HCT116 (cell line): ENCODE measurements around the gene TNNC1. TPM values are rescaled to one million over a fixed set of nuclear protein-coding genes. Genes with fewer than 3 reads are reported as not detected.

Experiments used
- ATAC-seq: fragments of 200-7000 bp; cut with Tn5 transposase; 2 replicates; pipeline ENCODE4 v1.9.1; 2020; ENCODE audit warnings: mild to moderate bottlenecking, moderate library complexity
- BruUV-seq: library from RNA; stranded (reverse); fragments of 400-500 nt; replicated peaks from 2 replicates; lab custom pipeline; 2021; lab: Mats Ljungman, UMichigan
- CTCF ChIA-PET: fragments of 300-600 bp; sonication (Branson Sonifier 250); formaldehyde crosslinking; loops from one replicate; lab custom pipeline; 2021; ENCODE audit warnings: antibody characterized with exemption; lab: Charles Lee
- POLR2A ChIA-PET: fragments of 300-600, 350-600 bp; sonication (Branson Sonifier 250); formaldehyde crosslinking; loops from one replicate; lab custom pipeline; 2021; ENCODE audit warnings: antibody characterized with exemption; lab: Charles Lee
- RAD21 ChIA-PET, 2 experiments: fragments of 300-600 bp; sonication (Branson Sonifier 250); formaldehyde crosslinking; loops; one replicate each; lab custom pipeline; 2023; ENCODE audit warnings: low total read pairs in 2 of 2; ENCODE audit not compliant: uncharacterized antibody in 2 of 2, unreplicated experiment in 2 of 2, low non-redundant PET in 1 of 2; lab: Charles Lee
- DNase-seq: peaks from one replicate; pipeline ENCODE4 v3.0.0-alpha.2; 2010; ENCODE audit warnings: low read depth, low spot score
- H2AFZ ChIP-seq: fragments of 200-600 bp; shearing (Covaris generic), sonication (generic); 2 replicates; pipeline ENCODE4 v1.6.1; 2017; ENCODE audit warnings: low read depth, mixed run types, mixed read lengths, antibody characterized with exemption, low read length; ENCODE audit not compliant: poor library complexity, severe bottlenecking
- H3K27ac ChIP-seq: 2 replicates; pipeline ENCODE4 v1.5.1; 2012; ENCODE audit warnings: low read depth, low read length
- H3K27me3 ChIP-seq: fragments of 200-600 bp; sonication (generic); 2 replicates; pipeline ENCODE4 v1.6.1; 2016; ENCODE audit warnings: mixed run types, low read length, mixed read lengths; ENCODE audit not compliant: insufficient read depth
- H3K36me3 ChIP-seq, 2 experiments: fragments of 200-500 bp in 1 of 2; fragments of 200-600 bp in 1 of 2; sonication (Bioruptor generic) in 1 of 2; sonication (generic) in 1 of 2; 2 replicates each; pipeline versions ENCODE4 v1.5.1 to v1.6.1; 2014 to 2016; ENCODE audit warnings: low read length in 2 of 2, inconsistent platforms in 1 of 2, mixed read lengths in 1 of 2, mixed run types in 1 of 2; ENCODE audit not compliant: insufficient read depth in 2 of 2, control insufficient read depth in 1 of 2
- H3K4me1 ChIP-seq, 2 experiments: fragments of 200-600 bp in 1 of 2; sonication (generic) in 1 of 2; 2 replicates each; pipeline versions ENCODE4 v1.5.1 to v1.6.1; 2012 to 2017; ENCODE audit warnings: low read length in 2 of 2, inconsistent platforms in 1 of 2, mild to moderate bottlenecking in 1 of 2, mixed read lengths in 1 of 2, mixed run types in 1 of 2, moderate library complexity in 1 of 2; ENCODE audit not compliant: insufficient read depth in 2 of 2, control insufficient read depth in 1 of 2
- H3K4me2 ChIP-seq: fragments of 200-600 bp; sonication (generic); 2 replicates; pipeline ENCODE4 v1.6.1; 2017; ENCODE audit warnings: mixed run types, low read length, mixed read lengths
- H3K4me3 ChIP-seq, 2 experiments: fragments of 200-600 bp in 1 of 2; sonication (generic) in 1 of 2; replicated peaks in 1 of 2; 2 replicates each; pipeline ENCODE4 v1.5.1; 2011 to 2016; ENCODE audit warnings: low read length in 2 of 2, control low read depth in 1 of 2, low read depth in 1 of 2, mild to moderate bottlenecking in 1 of 2, mixed read lengths in 1 of 2, mixed run types in 1 of 2
- H3K79me2 ChIP-seq: fragments of 200-600 bp; sonication (generic); 2 replicates; pipeline ENCODE4 v1.6.1; 2017; ENCODE audit warnings: mild to moderate bottlenecking, mixed run types, low read length, moderate library complexity, mixed read lengths; ENCODE audit not compliant: insufficient read depth
- H3K9ac ChIP-seq: fragments of 200-600 bp; sonication (generic); 2 replicates; pipeline ENCODE4 v1.6.1; 2016; ENCODE audit warnings: low read length, mixed read lengths
- H3K9me2 ChIP-seq: fragments of 200-600 bp; sonication (generic), shearing (Covaris generic); 2 replicates; pipeline ENCODE4 v1.6.1; 2017; ENCODE audit warnings: mixed run types, mild to moderate bottlenecking, moderate library complexity; ENCODE audit not compliant: insufficient read depth
- H3K9me3 ChIP-seq, 2 experiments: fragments of 200-500 bp in 1 of 2; fragments of 200-600 bp in 1 of 2; sonication (Bioruptor generic) in 1 of 2; sonication (generic) in 1 of 2; 2 replicates each; pipeline ENCODE4 v1.6.1; 2014 to 2017; ENCODE audit warnings: low read length in 2 of 2, mixed read lengths in 2 of 2, inconsistent platforms in 1 of 2, low read depth in 1 of 2, mild to moderate bottlenecking in 1 of 2, mixed run types in 1 of 2, moderate library complexity in 1 of 2; ENCODE audit not compliant: control insufficient read depth in 1 of 2, insufficient read depth in 1 of 2
- H4K20me1 ChIP-seq: fragments of 200-600 bp; sonication (generic), shearing (Covaris generic); 2 replicates; pipeline ENCODE4 v1.6.1; 2017; ENCODE audit warnings: mixed run types, mild to moderate bottlenecking, moderate library complexity; ENCODE audit not compliant: insufficient read depth
- ELF1 ChIP-seq: IDR thresholded peaks from 2 replicates; pipeline ENCODE4 v1.6.1; 2012; ENCODE audit warnings: low read depth, borderline replicate concordance
- EZH2 ChIP-seq: fragments of 200-600 bp; sonication (generic); IDR thresholded peaks from 2 replicates; pipeline ENCODE4 v1.6.1; 2017; ENCODE audit warnings: antibody characterized with exemption, mixed run types
- POLR2AphosphoS5 ChIP-seq: IDR thresholded peaks from 2 replicates; pipeline ENCODE4 v1.6.1; 2011; ENCODE audit warnings: mild to moderate bottlenecking, low read depth, low read length, moderate library complexity
- SIN3A ChIP-seq: IDR thresholded peaks from 2 replicates; pipeline ENCODE4 v1.6.1; 2012; ENCODE audit warnings: low read depth
- SRF ChIP-seq: IDR thresholded peaks from 2 replicates; pipeline ENCODE4 v1.6.1; 2012; ENCODE audit warnings: low read depth
- YY1 ChIP-seq: IDR thresholded peaks from 2 replicates; pipeline ENCODE4 v1.6.1; 2011; ENCODE audit warnings: low read length, low read depth, moderate library complexity, mild to moderate bottlenecking; ENCODE audit not compliant: insufficient replicate concordance; ENCODE audit errors: extremely low read depth
- ZFX ChIP-seq: fragments of 450-650 bp; IDR thresholded peaks from 2 replicates; pipeline ENCODE4 v1.6.1; 2017
- ZNF274 ChIP-seq: fragments of 200-500 bp; sonication (Bioruptor generic); IDR thresholded peaks from 2 replicates; pipeline ENCODE4 v1.6.1; 2014; ENCODE audit warnings: mild to moderate bottlenecking, low read depth, low read length, inconsistent platforms
- intact Hi-C: fragments of 100-400 bp; cut with micrococcal nuclease; formaldehyde crosslinking; loops from 2 replicates; pipeline ENCODE4 v1.10.0; 2022
- total RNA-seq: library from RNA; stranded (reverse); gene quantifications from one replicate; pipeline ENCODE4 v1.2.1, GENCODE V29; 2021; ENCODE audit not compliant: unreplicated experiment
- TF ChIP-seq, protein P1 (sequence below): IDR thresholded peaks from 2 replicates; pipeline ENCODE4 v1.6.1; 2011; ENCODE audit warnings: mild to moderate bottlenecking, low read length, moderate library complexity; ENCODE audit not compliant: insufficient replicate concordance; ENCODE audit errors: extremely low read depth

TNNC1 gene
- total RNA-seq, 1 experiment from 2014 or later, result 2.2 TPM

GRCh38 chr3:52441091-52441771 lies 12.6 kb downstream of the TNNC1 start:
- no peaks in the 10 kb centered on the region for H3K9me2 ChIP-seq
- ChIA-PET CTCF (no interaction called here), RAD21 (no interaction called here), POLR2A (no interaction called here)
- no peak overlapping the region for H3K9ac ChIP-seq
- H3K4me1 ChIP-seq, result peaks cover 2 to 14% of the 10 kb centered on the region in 2 experiments; a peak in 3 of 4 replicates
- H4K20me1 ChIP-seq, result no peaks in the 10 kb centered on the region
- no peak overlapping the region for H3K4me2 ChIP-seq
- intact Hi-C loops, result no loop called here
- H3K9me3 ChIP-seq, result no peaks in the 10 kb centered on the region
- no peaks in the 10 kb centered on the region for H3K36me3 ChIP-seq
- TF ChIP-seq ZFX (no peak), SRF (no peak), EZH2 (no peak), ELF1 (no peak), SIN3A (no peak), POLR2AphosphoS5 (no peak), ZNF274 (no peak), YY1 (no peak)
- TF ChIP-seq, protein P1, sequence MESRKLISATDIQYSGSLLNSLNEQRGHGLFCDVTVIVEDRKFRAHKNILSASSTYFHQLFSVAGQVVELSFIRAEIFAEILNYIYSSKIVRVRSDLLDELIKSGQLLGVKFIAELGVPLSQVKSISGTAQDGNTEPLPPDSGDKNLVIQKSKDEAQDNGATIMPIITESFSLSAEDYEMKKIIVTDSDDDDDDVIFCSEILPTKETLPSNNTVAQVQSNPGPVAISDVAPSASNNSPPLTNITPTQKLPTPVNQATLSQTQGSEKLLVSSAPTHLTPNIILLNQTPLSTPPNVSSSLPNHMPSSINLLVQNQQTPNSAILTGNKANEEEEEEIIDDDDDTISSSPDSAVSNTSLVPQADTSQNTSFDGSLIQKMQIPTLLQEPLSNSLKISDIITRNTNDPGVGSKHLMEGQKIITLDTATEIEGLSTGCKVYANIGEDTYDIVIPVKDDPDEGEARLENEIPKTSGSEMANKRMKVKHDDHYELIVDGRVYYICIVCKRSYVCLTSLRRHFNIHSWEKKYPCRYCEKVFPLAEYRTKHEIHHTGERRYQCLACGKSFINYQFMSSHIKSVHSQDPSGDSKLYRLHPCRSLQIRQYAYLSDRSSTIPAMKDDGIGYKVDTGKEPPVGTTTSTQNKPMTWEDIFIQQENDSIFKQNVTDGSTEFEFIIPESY, result no peak
- no peaks in the 10 kb centered on the region for H3K79me2 ChIP-seq
- ATAC-seq, result no peak
- no peak overlapping the region for H2AFZ ChIP-seq
- no peak overlapping the region for H3K27ac ChIP-seq
- no peak for DNase-seq
- no peak overlapping the region for H3K4me3 ChIP-seq
- no peaks in the 10 kb centered on the region for H3K27me3 ChIP-seq
- BruUV-seq, result no TSS peak
